Measurements from ENCODE around the gene BICD1.

The BICD1 gene

GRCh38 chr12:32069071-32069470 lies 37.6 kb upstream of the BICD1 start:
- TF ChIP-seq RAD21 (IDR thresholded peaks at IDR 0.05; ENCODE audit: low read depth): no peak
- TF ChIP-seq CREB1 (IDR thresholded peaks at IDR 0.05; ENCODE audit: low read depth): no peak

GRCh38 chr12:32069731-32070130 lies 36.9 kb upstream of the BICD1 start:
- TF ChIP-seq EGR1 (IDR thresholded peaks at IDR 0.05): no peak
- TF ChIP-seq CEBPB (IDR thresholded peaks at IDR 0.05): no peak
- TF ChIP-seq NFIC (IDR thresholded peaks at IDR 0.05): no peak
- no peak for TF ChIP-seq REST (IDR thresholded peaks at IDR 0.05; ENCODE audit: low read depth)
- no peak for TF ChIP-seq TCF12 (IDR thresholded peaks at IDR 0.05; ENCODE audit: low read depth)
- no peak for TF ChIP-seq CREB1 (IDR thresholded peaks at IDR 0.05; ENCODE audit: low read depth)
- TF ChIP-seq FOXM1 (IDR thresholded peaks at IDR 0.05; ENCODE audit: borderline replicate concordance, low read depth): no peak
- TF ChIP-seq TEAD4 (IDR thresholded peaks at IDR 0.05): no peak
- no peak for TF ChIP-seq RAD21 (IDR thresholded peaks at IDR 0.05; ENCODE audit: low read depth)
- no peak for TF ChIP-seq ZBTB7A (IDR thresholded peaks at IDR 0.05; ENCODE audit: low read depth)

GRCh38 chr12:32070370-32070769 lies 36.3 kb upstream of the BICD1 start:
- TF ChIP-seq FOXM1 (IDR thresholded peaks at IDR 0.05; ENCODE audit: borderline replicate concordance, low read depth) (no peak), CEBPB (IDR thresholded peaks at IDR 0.05) (no peak), RAD21 (IDR thresholded peaks at IDR 0.05; ENCODE audit: low read depth) (no peak), MAX (IDR thresholded peaks at IDR 0.05) (no peak), TEAD4 (IDR thresholded peaks at IDR 0.05) (no peak), TAF1 (IDR thresholded peaks at IDR 0.05; ENCODE audit: low read depth) (no peak), NFIC (IDR thresholded peaks at IDR 0.05) (no peak), YY1 (IDR thresholded peaks at IDR 0.05; ENCODE audit: low read depth) (no peak), CREB1 (IDR thresholded peaks at IDR 0.05; ENCODE audit: low read depth) (no peak), EGR1 (IDR thresholded peaks at IDR 0.05) (no peak), REST (IDR thresholded peaks at IDR 0.05; ENCODE audit: low read depth) (no peak), EP300 (IDR thresholded peaks at IDR 0.05; ENCODE audit: borderline replicate concordance) (no peak), ZBTB7A (IDR thresholded peaks at IDR 0.05; ENCODE audit: low read depth) (no peak), USF1 (IDR thresholded peaks at IDR 0.05) (no peak), TCF12 (IDR thresholded peaks at IDR 0.05; ENCODE audit: low read depth) (no peak)

- TF ChIP-seq NFIC (IDR thresholded peaks at IDR 0.05): no peak
- TF ChIP-seq EP300 (IDR thresholded peaks at IDR 0.05; ENCODE audit: borderline replicate concordance): no peak
- no peak for TF ChIP-seq ZBTB7A (IDR thresholded peaks at IDR 0.05; ENCODE audit: low read depth)
- TF ChIP-seq EGR1 (IDR thresholded peaks at IDR 0.05): no peak
- TF ChIP-seq YY1 (IDR thresholded peaks at IDR 0.05; ENCODE audit: low read depth): no peak
- TF ChIP-seq MAX (IDR thresholded peaks at IDR 0.05): no peak
- TF ChIP-seq RAD21 (IDR thresholded peaks at IDR 0.05; ENCODE audit: low read depth): no peak
- TF ChIP-seq TEAD4 (IDR thresholded peaks at IDR 0.05): no peak
- no peak for TF ChIP-seq CREB1 (IDR thresholded peaks at IDR 0.05; ENCODE audit: low read depth)
- no peak for TF ChIP-seq REST (IDR thresholded peaks at IDR 0.05; ENCODE audit: low read depth)
- no peak for TF ChIP-seq TAF1 (IDR thresholded peaks at IDR 0.05; ENCODE audit: low read depth)
- no peak for TF ChIP-seq USF1 (IDR thresholded peaks at IDR 0.05)
- TF ChIP-seq CEBPB (IDR thresholded peaks at IDR 0.05): no peak
- TF ChIP-seq TCF12 (IDR thresholded peaks at IDR 0.05; ENCODE audit: low read depth): no peak
- no peak for TF ChIP-seq FOXM1 (IDR thresholded peaks at IDR 0.05; ENCODE audit: borderline replicate concordance, low read depth)
These were observed 34.5 kb upstream of the BICD1 start for GRCh38 chr12:32072102-32072501.

- TF ChIP-seq FOXM1 (IDR thresholded peaks at IDR 0.05; ENCODE audit: borderline replicate concordance, low read depth): no peak
- no peak for TF ChIP-seq REST (IDR thresholded peaks at IDR 0.05; ENCODE audit: low read depth)
- TF ChIP-seq CREB1 (IDR thresholded peaks at IDR 0.05; ENCODE audit: low read depth): no peak
- TF ChIP-seq USF1 (IDR thresholded peaks at IDR 0.05): no peak
- no peak for TF ChIP-seq TAF1 (IDR thresholded peaks at IDR 0.05; ENCODE audit: low read depth)
- no peak for TF ChIP-seq TEAD4 (IDR thresholded peaks at IDR 0.05)
- TF ChIP-seq NFIC (IDR thresholded peaks at IDR 0.05): no peak
- TF ChIP-seq TCF12 (IDR thresholded peaks at IDR 0.05; ENCODE audit: low read depth): no peak
- TF ChIP-seq EGR1 (IDR thresholded peaks at IDR 0.05): no peak
- TF ChIP-seq RAD21 (IDR thresholded peaks at IDR 0.05; ENCODE audit: low read depth): no peak
- TF ChIP-seq CEBPB (IDR thresholded peaks at IDR 0.05): no peak
- TF ChIP-seq EP300 (IDR thresholded peaks at IDR 0.05; ENCODE audit: borderline replicate concordance): no peak
- TF ChIP-seq YY1 (IDR thresholded peaks at IDR 0.05; ENCODE audit: low read depth): no peak
- no peak for TF ChIP-seq MAX (IDR thresholded peaks at IDR 0.05)
- no peak for TF ChIP-seq ZBTB7A (IDR thresholded peaks at IDR 0.05; ENCODE audit: low read depth)
These were observed 32.2 kb upstream of the BICD1 start for GRCh38 chr12:32074432-32074831.
